ENCODE measurements around the gene RAMAC. TPM values are rescaled to one million over a fixed set of nuclear protein-coding genes. Genes with fewer than 3 reads are reported as not detected.
A peak's percentile ranks its signal among the peaks of the same experiment; 100 is the strongest.

RAMAC gene
- total and polyA plus RNA-seq, 2 donors from 2014 or later, result 18.3 to 20.3 TPM

GRCh38 chr15:82986442-82986780, 401 bp downstream of the RAMAC start:
- Histone ChIP-seq H3K4me3 (ENCODE audit: low read length in 3 of 3) (peak overlapping the region; percentile 92 to 97 (median 95)), H3K27me3 (ENCODE audit: control insufficient read depth, insufficient read depth, low read length) (no peaks in the 10 kb centered on the region), H3K27ac (ENCODE audit: low read depth in 2 of 2, low read length in 2 of 2) (peak overlapping the region; percentile 46 to 84), H3K9me3 (ENCODE audit: control insufficient read depth in 2 of 3, insufficient read depth in 1 of 3, low read length in 3 of 3) (no peaks in the 10 kb centered on the region), H3K36me3 (ENCODE audit: control insufficient read depth in 2 of 3, insufficient read depth in 3 of 3, low read length in 3 of 3) (peaks cover 0 to 7% (median 6%) of the 10 kb centered on the region in 3 donors), H3K4me1 (ENCODE audit: control insufficient read depth in 2 of 3, insufficient read depth in 2 of 3, low read depth in 1 of 3, low read length in 3 of 3) (peaks cover 0 to 3% (median 0%) of the 10 kb centered on the region in 3 donors), H3K9ac (ENCODE audit: low read length in 3 of 3) (peak overlapping the region; percentile 91 to 95 (median 94))
- TF ChIP-seq, protein P1, sequence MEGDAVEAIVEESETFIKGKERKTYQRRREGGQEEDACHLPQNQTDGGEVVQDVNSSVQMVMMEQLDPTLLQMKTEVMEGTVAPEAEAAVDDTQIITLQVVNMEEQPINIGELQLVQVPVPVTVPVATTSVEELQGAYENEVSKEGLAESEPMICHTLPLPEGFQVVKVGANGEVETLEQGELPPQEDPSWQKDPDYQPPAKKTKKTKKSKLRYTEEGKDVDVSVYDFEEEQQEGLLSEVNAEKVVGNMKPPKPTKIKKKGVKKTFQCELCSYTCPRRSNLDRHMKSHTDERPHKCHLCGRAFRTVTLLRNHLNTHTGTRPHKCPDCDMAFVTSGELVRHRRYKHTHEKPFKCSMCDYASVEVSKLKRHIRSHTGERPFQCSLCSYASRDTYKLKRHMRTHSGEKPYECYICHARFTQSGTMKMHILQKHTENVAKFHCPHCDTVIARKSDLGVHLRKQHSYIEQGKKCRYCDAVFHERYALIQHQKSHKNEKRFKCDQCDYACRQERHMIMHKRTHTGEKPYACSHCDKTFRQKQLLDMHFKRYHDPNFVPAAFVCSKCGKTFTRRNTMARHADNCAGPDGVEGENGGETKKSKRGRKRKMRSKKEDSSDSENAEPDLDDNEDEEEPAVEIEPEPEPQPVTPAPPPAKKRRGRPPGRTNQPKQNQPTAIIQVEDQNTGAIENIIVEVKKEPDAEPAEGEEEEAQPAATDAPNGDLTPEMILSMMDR (IDR thresholded peaks at IDR 0.05; ENCODE audit: borderline replicate concordance, extremely low read depth, insufficient read depth), result no peak
- DNase-seq (no peak), FAIRE-seq (no peak)
- intact Hi-C loops (cut with DNase I), result no loop called here

DNA sequence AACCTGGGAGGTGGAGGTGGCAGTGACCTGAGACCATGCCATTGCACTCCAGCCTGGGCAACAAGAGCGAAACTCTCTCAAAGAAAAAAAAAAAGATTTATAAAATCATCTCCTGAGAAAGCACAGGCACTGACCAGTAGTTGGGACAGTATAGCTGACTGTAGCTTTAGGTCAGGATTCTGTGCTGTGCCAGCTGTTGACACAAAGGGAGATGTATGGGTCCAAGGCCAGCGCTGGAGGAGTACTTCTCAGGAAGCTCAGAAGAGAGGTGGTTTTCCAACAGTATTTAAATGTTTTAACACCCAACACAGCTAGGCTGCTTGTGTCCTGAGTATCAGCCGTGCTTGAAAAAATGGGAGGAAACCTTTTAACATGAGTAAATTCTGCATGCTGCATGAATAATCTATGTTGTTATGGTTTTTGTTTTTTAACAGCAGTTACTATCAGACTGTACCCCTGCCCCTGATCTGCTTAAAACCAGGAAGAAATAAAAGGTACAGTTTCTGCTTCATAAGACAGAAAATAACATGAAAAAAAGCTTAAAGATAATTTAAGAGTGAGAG, 6.5 kb downstream of the RAMAC start:
- FAIRE-seq, result no peak
- Histone ChIP-seq H3K9ac (ENCODE audit: low read length in 3 of 3) (no peak overlapping the region), H3K4me3 (ENCODE audit: low read length in 3 of 3) (no peak overlapping the region), H3K27me3 (ENCODE audit: control insufficient read depth, insufficient read depth, low read length) (no peaks in the 10 kb centered on the region), H3K27ac (ENCODE audit: low read depth in 2 of 2, low read length in 2 of 2) (no peak overlapping the region), H3K36me3 (ENCODE audit: control insufficient read depth in 2 of 3, insufficient read depth in 3 of 3, low read length in 3 of 3) (peaks cover 0 to 7% (median 6%) of the 10 kb centered on the region in 3 donors), H3K9me3 (ENCODE audit: control insufficient read depth in 2 of 3, insufficient read depth in 1 of 3, low read length in 3 of 3) (no peaks in the 10 kb centered on the region), H3K4me1 (ENCODE audit: control insufficient read depth in 2 of 3, insufficient read depth in 2 of 3, low read depth in 1 of 3, low read length in 3 of 3) (no peaks in the 10 kb centered on the region)
- no peak for DNase-seq
- TF ChIP-seq, protein P1 (IDR thresholded peaks at IDR 0.05; ENCODE audit: borderline replicate concordance, extremely low read depth, insufficient read depth), result no peak
- intact Hi-C loops (cut with DNase I), result no loop called here

GRCh38 chr15:82993144-82993543, 7.1 kb downstream of the RAMAC start:
- DNase-seq (no peak), FAIRE-seq (no peak)
- Histone ChIP-seq H3K9ac (ENCODE audit: low read length in 3 of 3) (no peak overlapping the region), H3K36me3 (ENCODE audit: control insufficient read depth in 2 of 3, insufficient read depth in 3 of 3, low read length in 3 of 3) (peaks cover 0 to 7% (median 6%) of the 10 kb centered on the region in 3 donors), H3K4me3 (ENCODE audit: low read length in 3 of 3) (no peak overlapping the region), H3K9me3 (ENCODE audit: control insufficient read depth in 2 of 3, insufficient read depth in 1 of 3, low read length in 3 of 3) (no peaks in the 10 kb centered on the region), H3K4me1 (ENCODE audit: control insufficient read depth in 2 of 3, insufficient read depth in 2 of 3, low read depth in 1 of 3, low read length in 3 of 3) (no peaks in the 10 kb centered on the region), H3K27me3 (ENCODE audit: control insufficient read depth, insufficient read depth, low read length) (no peaks in the 10 kb centered on the region), H3K27ac (ENCODE audit: low read depth in 2 of 2, low read length in 2 of 2) (no peak overlapping the region)
- intact Hi-C loops (cut with DNase I), result no loop called here
- TF ChIP-seq, protein P1 (IDR thresholded peaks at IDR 0.05; ENCODE audit: borderline replicate concordance, extremely low read depth, insufficient read depth), result no peak

DNA sequence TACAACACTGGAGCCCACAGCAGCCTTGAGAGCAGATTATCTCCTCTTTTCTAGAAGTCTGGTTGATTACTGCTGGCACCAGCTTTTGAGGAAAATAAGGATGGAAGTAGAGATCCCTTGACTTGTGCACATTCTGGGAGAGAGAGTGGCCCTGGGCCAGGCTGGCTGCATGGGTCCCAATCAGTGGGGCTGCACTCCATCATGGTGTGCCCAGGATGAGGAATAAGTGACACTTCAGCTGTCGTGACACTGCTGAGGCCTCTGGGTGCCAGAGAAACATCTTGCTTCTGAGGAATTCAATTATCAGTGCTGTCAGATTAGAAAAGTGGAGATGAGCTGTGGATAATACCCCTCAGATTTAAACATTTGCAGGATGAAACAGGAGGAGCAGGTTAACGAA, 9.1 kb downstream of the RAMAC start:
- Histone ChIP-seq H3K4me1 (ENCODE audit: control insufficient read depth in 2 of 3, insufficient read depth in 2 of 3, low read depth in 1 of 3, low read length in 3 of 3) (peaks cover 0 to 4% (median 3%) of the 10 kb centered on the region in 3 donors), H3K36me3 (ENCODE audit: control insufficient read depth in 2 of 3, insufficient read depth in 3 of 3, low read length in 3 of 3) (peaks cover 0 to 3% (median 0%) of the 10 kb centered on the region in 3 donors), H3K9me3 (ENCODE audit: control insufficient read depth in 2 of 3, insufficient read depth in 1 of 3, low read length in 3 of 3) (no peaks in the 10 kb centered on the region), H3K27me3 (ENCODE audit: control insufficient read depth, insufficient read depth, low read length) (no peaks in the 10 kb centered on the region), H3K9ac (ENCODE audit: low read length in 3 of 3) (no peak overlapping the region), H3K27ac (ENCODE audit: low read depth in 2 of 2, low read length in 2 of 2) (no peak overlapping the region), H3K4me3 (ENCODE audit: low read length in 3 of 3) (no peak overlapping the region)
- FAIRE-seq (no peak), DNase-seq (no peak)
- intact Hi-C loops (cut with DNase I), result no loop called here
- TF ChIP-seq, protein P1 (IDR thresholded peaks at IDR 0.05; ENCODE audit: borderline replicate concordance, extremely low read depth, insufficient read depth), result no peak
